IgD-negative memory B cell (primary cell): Measurements from ENCODE around the gene PARVB. TPM values are rescaled to one million over a fixed set of nuclear protein-coding genes. Genes with fewer than 3 reads are reported as not detected.
A peak's percentile ranks its signal among the peaks of the same experiment; 100 is the strongest.
"Not testable (repeated sequence)": the region's sequence is repeated elsewhere in the genome, so short reads cannot be mapped to it uniquely, and the experiment has no call there.

Experiments
- H3K27ac Mint-ChIP-seq, 3 donors: one replicate each; pipeline ENCODE4 v1.8.0; 2020 to 2022; ENCODE audit warnings: mild to moderate bottlenecking in 3 of 3, mixed read lengths in 3 of 3, moderate library complexity in 1 of 3
- H3K27me3 Mint-ChIP-seq: one replicate; pipeline ENCODE4 v1.8.0; 2021; ENCODE audit warnings: mixed read lengths
- H3K36me3 Mint-ChIP-seq: one replicate; pipeline ENCODE4 v1.8.0; 2020; ENCODE audit warnings: mild to moderate bottlenecking, mixed read lengths
- H3K4me1 Mint-ChIP-seq, 3 donors: one replicate each; pipeline ENCODE4 v1.8.0; 2020 to 2022; ENCODE audit warnings: mixed read lengths in 3 of 3, mild to moderate bottlenecking in 1 of 3
- H3K4me3 Mint-ChIP-seq, 4 donors: one replicate each; pipeline ENCODE4 v1.8.0; 2020 to 2022; ENCODE audit warnings: mild to moderate bottlenecking in 4 of 4, mixed read lengths in 4 of 4, moderate library complexity in 3 of 4
- H3K9me3 Mint-ChIP-seq, 3 donors: one replicate each; pipeline ENCODE4 v1.8.0; 2020 to 2021; ENCODE audit warnings: mixed read lengths in 3 of 3, mild to moderate bottlenecking in 1 of 3
- polyA plus RNA-seq: library from polyadenylated mRNA; unstranded; fragments of 300-500 nt; fragmentation: Illumina TruSeq; gene quantifications from one replicate; pipeline ENCODE4 v1.2.3, GENCODE V29; 2021

PARVB gene
- polyA plus RNA-seq, 1 donor from 2014 or later = 22.8 TPM

DNA sequence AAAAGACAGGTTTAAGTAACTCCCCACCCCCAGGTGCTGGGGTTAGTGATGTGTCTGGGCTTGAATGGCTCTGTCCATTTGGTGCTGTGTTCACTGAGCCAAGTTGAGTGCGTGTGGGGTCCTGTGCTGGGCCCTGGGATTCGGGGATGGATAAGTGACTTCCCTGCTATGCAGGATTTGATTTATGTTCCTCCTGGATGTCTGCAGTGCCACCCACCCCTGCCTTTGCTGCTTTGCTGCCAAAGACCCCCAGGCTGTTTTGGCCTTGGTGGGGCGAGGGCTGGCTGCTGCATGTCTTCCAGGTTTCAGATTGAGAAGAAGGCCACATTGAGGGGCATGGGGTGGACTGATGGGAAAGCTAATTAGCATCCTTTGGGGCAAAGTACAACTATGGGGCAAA, 78.8 kb downstream of the PARVB start:
- H3K27me3 Mint-ChIP-seq = no peaks in the 10 kb centered on the region
- peaks cover 4% of the 10 kb centered on the region for H3K36me3 Mint-ChIP-seq
- H3K4me1 Mint-ChIP-seq = peaks cover 0 to 4% (median 4%) of the 10 kb centered on the region in 3 donors
- H3K9me3 Mint-ChIP-seq = no peaks in the 10 kb centered on the region
- no peak overlapping the region for H3K4me3 Mint-ChIP-seq
- H3K27ac Mint-ChIP-seq = no peak overlapping the region

DNA sequence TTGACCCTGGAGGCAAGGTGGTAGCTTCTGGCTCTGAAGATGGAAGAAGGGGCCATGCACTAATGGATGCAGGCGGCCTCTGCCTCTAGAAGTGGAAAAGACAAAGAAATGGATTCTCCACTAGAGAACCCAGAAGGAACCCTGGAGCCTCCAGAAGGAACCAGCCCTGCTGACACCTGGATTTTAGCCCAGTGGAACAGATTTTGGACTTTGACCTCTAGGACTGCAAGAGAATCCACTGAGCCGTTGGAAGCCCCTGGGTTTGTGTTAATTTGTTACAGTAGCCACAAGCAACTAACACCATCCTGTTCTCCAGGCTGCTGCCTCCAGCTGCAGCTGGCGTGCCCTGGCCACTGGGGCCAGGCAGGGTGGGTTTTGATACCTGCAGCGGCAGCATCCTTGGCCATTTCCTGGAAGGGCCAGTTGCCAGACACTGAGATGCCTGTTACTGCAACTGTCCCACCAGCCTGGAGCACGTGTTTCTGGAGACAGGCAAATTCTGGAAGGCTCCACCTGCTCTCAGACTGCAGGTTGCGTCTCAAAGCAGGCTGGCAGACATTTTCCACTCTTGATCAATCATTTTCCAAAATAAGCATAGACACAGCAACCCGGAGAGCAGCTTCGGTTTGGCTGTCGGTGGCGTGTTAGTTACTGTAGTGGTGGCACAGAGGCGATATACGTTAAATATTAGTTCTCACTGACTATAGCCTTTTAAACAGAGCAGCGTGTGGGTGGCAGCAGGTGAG, 79.8 kb downstream of the PARVB start:
- no peaks in the 10 kb centered on the region for H3K9me3 Mint-ChIP-seq
- peaks cover 0 to 10% (median 8%) of the 10 kb centered on the region in 3 donors for H3K4me1 Mint-ChIP-seq
- no peak overlapping the region for H3K27ac Mint-ChIP-seq
- no peaks in the 10 kb centered on the region for H3K27me3 Mint-ChIP-seq
- H3K36me3 Mint-ChIP-seq = peaks cover 4% of the 10 kb centered on the region
- H3K4me3 Mint-ChIP-seq = no peak overlapping the region

- Mint-ChIP-seq H3K4me3 (no peak overlapping the region), H3K27ac (peak overlapping the region in 1 of 3 donors; percentile 19), H3K36me3 (peaks cover 5% of the 10 kb centered on the region), H3K4me1 (peaks cover 0 to 14% (median 12%) of the 10 kb centered on the region in 3 donors), H3K27me3 (no peaks in the 10 kb centered on the region), H3K9me3 (no peaks in the 10 kb centered on the region)
Observed at GRCh38 chr22:44107340-44107739, 83.2 kb downstream of the PARVB start.

GRCh38 chr22:44108076-44108475, 84.0 kb downstream of the PARVB start:
- Mint-ChIP-seq H3K9me3 (no peaks in the 10 kb centered on the region), H3K4me3 (peak overlapping the region in 1 of 4 donors; percentile 49), H3K27ac (no peak overlapping the region), H3K4me1 (peaks cover 0 to 14% (median 12%) of the 10 kb centered on the region in 3 donors), H3K36me3 (peaks cover 6% of the 10 kb centered on the region), H3K27me3 (no peaks in the 10 kb centered on the region)

- Mint-ChIP-seq H3K27me3 (no peaks in the 10 kb centered on the region), H3K36me3 (peaks cover 6% of the 10 kb centered on the region), H3K4me3 (peak overlapping the region in 1 of 4 donors; percentile 15), H3K9me3 (no peaks in the 10 kb centered on the region), H3K4me1 (peaks cover 0 to 14% (median 12%) of the 10 kb centered on the region in 3 donors), H3K27ac (peak overlapping the region in 1 of 3 donors; percentile 86)
Observed at GRCh38 chr22:44108806-44109385, 84.8 kb downstream of the PARVB start.

DNA sequence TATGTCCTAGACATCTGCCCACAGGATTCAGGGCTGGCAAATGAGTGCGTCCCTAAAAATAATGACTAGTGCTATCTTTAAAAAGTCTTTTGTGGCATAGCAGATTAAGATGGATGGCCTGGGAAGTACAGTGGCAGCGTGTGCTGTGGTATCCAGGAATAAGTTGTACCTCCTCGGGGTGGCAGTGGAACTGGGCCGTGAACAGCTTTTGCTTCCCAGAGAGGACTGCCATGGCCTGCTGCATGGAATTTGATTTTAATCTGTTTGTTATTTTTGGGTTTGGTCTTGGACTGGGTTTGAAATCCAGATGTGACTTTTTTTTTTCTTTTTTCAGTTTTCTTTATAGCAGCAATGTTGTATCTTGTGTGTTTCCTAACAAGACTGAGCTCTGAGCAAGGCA, 85.3 kb downstream of the PARVB start:
- no peak overlapping the region for H3K4me3 Mint-ChIP-seq
- H3K27ac Mint-ChIP-seq = peak overlapping the region in 1 of 3 donors; percentile 35
- no peaks in the 10 kb centered on the region for H3K9me3 Mint-ChIP-seq
- H3K36me3 Mint-ChIP-seq = peaks cover 6% of the 10 kb centered on the region
- H3K27me3 Mint-ChIP-seq = no peaks in the 10 kb centered on the region
- H3K4me1 Mint-ChIP-seq = peaks cover 0 to 14% (median 12%) of the 10 kb centered on the region in 3 donors

DNA sequence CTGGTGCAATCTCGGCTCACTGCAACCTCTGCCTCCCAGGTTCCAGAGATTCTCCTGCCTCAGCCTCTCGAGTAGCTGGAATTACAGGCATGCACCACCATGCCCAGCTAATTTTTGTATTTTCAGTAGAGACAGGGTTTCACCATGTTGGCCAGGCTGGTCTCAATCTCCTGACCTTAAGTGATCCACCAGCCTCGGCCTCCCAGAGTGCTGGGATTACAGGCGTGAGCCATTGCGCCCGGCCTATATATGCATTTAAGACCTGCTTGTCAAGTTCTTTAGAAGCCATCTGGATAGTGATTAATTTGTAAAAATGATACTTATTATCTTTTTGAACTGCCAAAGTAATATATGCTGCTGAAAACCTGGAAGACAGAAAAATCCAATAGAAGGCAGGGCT, 86.6 kb downstream of the PARVB start:
- H3K4me1 Mint-ChIP-seq = peaks cover 0 to 12% (median 10%) of the 10 kb centered on the region in 3 donors
- not testable (repeated sequence) for H3K27me3 Mint-ChIP-seq

GRCh38 chr22:44111562-44112155, 87.6 kb downstream of the PARVB start:
- Mint-ChIP-seq H3K4me1 (peaks cover 6 to 16% (median 12%) of the 10 kb centered on the region in 3 donors), H3K27me3 (no peaks in the 10 kb centered on the region), H3K4me3 (no peak overlapping the region), H3K36me3 (peaks cover 2% of the 10 kb centered on the region), H3K27ac (peak overlapping the region in 1 of 3 donors; percentile 13), H3K9me3 (no peaks in the 10 kb centered on the region)

More for the DNA sequence above, 86.6 kb downstream of the PARVB start:
- H3K36me3 Mint-ChIP-seq, H3K9me3 Mint-ChIP-seq, H3K4me3 Mint-ChIP-seq, H3K27ac Mint-ChIP-seq: not testable (repeated sequence)

DNA sequence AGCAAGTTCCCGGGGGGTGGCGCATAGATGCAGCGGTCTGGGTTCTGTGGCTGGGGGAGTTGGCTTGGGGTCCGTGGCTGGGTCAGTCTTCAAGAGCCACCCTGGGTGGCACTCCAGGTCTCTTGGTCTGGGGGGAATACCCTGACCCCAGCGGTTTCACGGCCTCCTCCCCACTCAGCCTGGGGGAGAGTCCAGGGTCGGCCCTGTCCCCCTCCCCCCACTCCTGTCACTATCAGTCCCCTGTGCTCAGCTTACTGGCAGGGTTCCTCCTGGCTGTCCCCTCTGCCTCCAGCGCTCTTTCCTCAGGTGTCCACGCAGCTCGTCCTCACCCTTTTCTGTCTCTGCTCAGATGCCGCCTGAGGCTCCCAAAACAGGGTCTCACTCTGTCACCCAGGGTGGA, 88.1 kb downstream of the PARVB start:
- Mint-ChIP-seq H3K9me3 (no peaks in the 10 kb centered on the region), H3K4me3 (no peak overlapping the region), H3K27me3 (no peaks in the 10 kb centered on the region), H3K36me3 (peaks cover 2% of the 10 kb centered on the region), H3K4me1 (peaks cover 8 to 19% (median 11%) of the 10 kb centered on the region in 3 donors), H3K27ac (peak overlapping the region in 1 of 3 donors; percentile 13)

DNA sequence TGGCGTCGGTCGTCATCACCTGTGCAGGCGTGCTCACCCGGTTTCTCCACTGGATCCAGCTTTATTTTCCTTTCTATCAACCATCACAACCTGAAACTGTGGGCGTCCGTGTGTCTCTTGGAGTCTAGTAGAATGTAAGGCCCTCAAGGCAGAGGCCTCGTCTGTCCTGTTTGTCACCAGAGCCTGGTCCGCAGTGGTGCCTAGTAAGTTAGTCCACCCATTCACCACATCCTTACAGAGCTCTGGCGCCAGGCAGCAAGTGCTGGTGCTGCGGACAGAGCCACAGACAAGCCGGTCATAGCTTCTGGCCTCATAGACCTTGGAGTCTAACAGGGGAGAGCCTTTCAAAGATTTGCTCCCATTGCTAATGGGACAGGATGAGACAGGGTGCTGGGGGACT, 92.2 kb downstream of the PARVB start:
- H3K27ac Mint-ChIP-seq = peak overlapping the region in 1 of 3 donors; percentile 48
- H3K27me3 Mint-ChIP-seq = no peaks in the 10 kb centered on the region
- peak overlapping the region in 2 of 4 donors; percentile 43 to 65 for H3K4me3 Mint-ChIP-seq
- H3K36me3 Mint-ChIP-seq = peaks cover 14% of the 10 kb centered on the region
- H3K4me1 Mint-ChIP-seq = peaks cover 0 to 12% (median 8%) of the 10 kb centered on the region in 3 donors
- H3K9me3 Mint-ChIP-seq = no peaks in the 10 kb centered on the region

DNA sequence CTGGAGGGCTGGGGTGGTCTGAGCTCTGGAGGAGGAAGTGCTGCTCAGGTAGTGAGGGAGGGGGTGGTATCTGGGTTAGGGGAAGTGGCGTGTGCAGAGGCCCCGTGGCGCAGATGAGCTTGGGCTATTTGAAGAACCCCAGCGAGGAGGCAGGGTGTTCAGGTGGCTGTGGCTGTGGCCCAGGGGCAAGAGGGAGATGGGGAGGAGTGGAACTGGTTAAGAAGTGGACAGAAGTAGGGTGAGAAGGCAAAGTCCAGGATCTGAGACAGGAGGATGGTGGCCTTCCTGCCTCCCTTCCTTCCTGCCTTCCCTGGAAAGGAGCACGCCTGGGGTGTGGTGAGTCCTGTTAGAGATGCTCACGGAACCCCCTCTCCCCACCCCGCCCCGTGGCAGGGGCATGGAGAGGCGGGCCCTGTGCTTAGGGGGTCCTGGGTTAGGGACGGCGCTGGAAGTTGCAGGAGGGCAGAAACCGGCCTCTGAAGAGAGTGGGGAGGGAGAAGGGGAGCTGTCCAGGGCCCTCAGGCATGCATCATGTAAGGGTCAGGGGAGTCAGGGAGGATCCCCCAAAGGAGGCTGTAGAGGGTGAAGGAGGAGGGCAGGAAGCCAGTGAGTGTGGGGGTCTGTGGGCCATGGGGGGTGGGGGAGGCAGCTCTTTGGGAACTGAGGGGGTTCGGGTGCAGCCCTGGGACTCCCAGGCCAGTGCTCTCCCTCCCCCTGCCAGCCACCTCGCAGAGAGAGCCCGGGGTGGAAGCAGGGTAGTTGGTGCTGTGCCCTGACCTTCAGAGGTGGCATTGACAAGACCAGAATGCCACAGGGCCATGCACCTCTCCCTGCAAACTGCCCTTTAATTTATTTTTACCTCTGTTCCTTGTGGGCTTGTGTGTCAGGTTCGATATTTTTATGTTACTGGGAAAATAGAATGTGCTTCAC, 92.9 kb downstream of the PARVB start:
- Mint-ChIP-seq H3K9me3 (no peaks in the 10 kb centered on the region), H3K27me3 (no peaks in the 10 kb centered on the region), H3K27ac (peak overlapping the region in 1 of 3 donors; percentile 48), H3K36me3 (peaks cover 14% of the 10 kb centered on the region), H3K4me1 (peaks cover 0 to 10% (median 8%) of the 10 kb centered on the region in 3 donors), H3K4me3 (peak overlapping the region in 2 of 4 donors; percentile 65 to 92)

DNA sequence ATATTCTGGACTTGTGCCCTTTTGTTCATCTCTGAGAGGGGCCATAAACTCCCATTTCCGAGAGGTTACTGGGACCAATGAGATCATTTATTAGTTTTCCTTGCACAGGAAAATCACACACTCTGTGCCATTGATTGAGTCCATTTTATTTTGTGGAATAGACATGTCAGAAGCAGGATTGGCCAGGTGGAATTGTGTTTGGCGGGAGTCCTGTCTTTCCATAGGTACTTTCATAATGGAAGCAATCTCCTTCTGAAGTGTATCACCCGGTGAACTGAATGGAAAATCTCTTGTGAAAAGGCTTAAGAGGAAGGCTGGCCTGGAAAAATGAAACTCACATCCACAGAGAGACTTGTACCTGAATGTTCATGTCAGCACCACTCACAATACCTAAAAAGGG, 93.6 kb downstream of the PARVB start:
- H3K27ac Mint-ChIP-seq = no peak overlapping the region
- H3K4me3 Mint-ChIP-seq = no peak overlapping the region
- H3K36me3 Mint-ChIP-seq = peaks cover 14% of the 10 kb centered on the region
- no peaks in the 10 kb centered on the region for H3K27me3 Mint-ChIP-seq
- peaks cover 0 to 10% (median 8%) of the 10 kb centered on the region in 3 donors for H3K4me1 Mint-ChIP-seq
- no peaks in the 10 kb centered on the region for H3K9me3 Mint-ChIP-seq

GRCh38 chr22:44118645-44119315, 94.7 kb downstream of the PARVB start:
- Mint-ChIP-seq H3K4me1 (peaks cover 0 to 10% (median 8%) of the 10 kb centered on the region in 3 donors), H3K4me3 (no peak overlapping the region), H3K27ac (peak overlapping the region in 1 of 3 donors; percentile 86), H3K27me3 (no peaks in the 10 kb centered on the region), H3K36me3 (peaks cover 15% of the 10 kb centered on the region), H3K9me3 (no peaks in the 10 kb centered on the region)

DNA sequence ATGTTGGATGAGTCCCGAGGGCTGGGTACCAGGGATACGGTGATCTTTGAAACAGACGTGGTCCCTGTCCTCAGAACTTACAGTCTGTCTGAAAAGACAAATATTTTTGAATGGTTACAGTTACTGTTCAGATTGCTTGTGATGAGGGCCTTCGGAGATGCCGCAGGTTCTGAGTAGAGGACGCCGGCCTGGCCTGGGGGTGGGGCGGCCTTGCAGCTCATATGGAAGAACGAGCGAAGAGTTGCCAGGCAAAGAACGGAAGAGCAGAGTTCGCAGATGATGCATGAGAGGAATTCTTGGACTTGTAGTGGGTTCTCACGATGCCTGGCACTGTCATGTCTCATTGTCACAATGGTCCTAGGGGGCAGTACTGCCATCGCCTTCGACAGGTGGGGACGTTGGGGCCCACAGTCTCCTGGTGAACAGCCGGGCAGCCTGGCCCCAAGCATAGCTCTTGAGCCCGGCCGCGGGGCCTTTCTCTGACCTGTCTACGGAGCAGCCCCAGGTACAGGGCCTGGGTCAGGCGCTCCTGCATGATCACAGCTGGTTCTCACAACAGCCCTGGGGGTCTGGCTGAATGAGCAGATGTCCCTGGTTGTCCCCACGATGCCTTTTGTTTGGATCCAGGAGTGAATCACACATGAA, 95.7 kb downstream of the PARVB start:
- Mint-ChIP-seq H3K27me3 (no peaks in the 10 kb centered on the region), H3K4me3 (no peak overlapping the region), H3K36me3 (peaks cover 20% of the 10 kb centered on the region), H3K27ac (no peak overlapping the region), H3K4me1 (peaks cover 0 to 10% (median 8%) of the 10 kb centered on the region in 3 donors), H3K9me3 (no peaks in the 10 kb centered on the region)
